Astrocyte (in vitro differentiated cells and primary cell): ENCODE results near the gene TGFBI. TPM values are rescaled to one million over a fixed set of nuclear protein-coding genes. Genes with fewer than 3 reads are reported as not detected.

Source experiments
- DNase-seq: peaks from one replicate; pipeline ENCODE4 v3.0.0-alpha.2; 2010; ENCODE audit warnings: low read depth
- FAIRE-seq: peaks from 2 replicates; lab custom pipeline; 2011; peaks lifted over from hg19 to GRCh38; lab: Jason Lieb, UNC
- H2AFZ ChIP-seq: 2 replicates; pipeline ENCODE4 v1.6.0; 2012; ENCODE audit warnings: low read depth, low read length, inconsistent platforms
- H3K27ac ChIP-seq: 2 replicates; pipeline ENCODE4 v1.5.1; 2011; ENCODE audit warnings: low read depth, low read length, inconsistent platforms
- H3K27me3 ChIP-seq: 2 replicates; pipeline ENCODE4 v1.6.0; 2011; ENCODE audit warnings: low read length, inconsistent platforms; ENCODE audit not compliant: insufficient read depth
- H3K36me3 ChIP-seq: 2 replicates; pipeline ENCODE4 v1.5.1; 2011; ENCODE audit warnings: low read length, inconsistent platforms; ENCODE audit not compliant: insufficient read depth
- H3K4me1 ChIP-seq: 2 replicates; pipeline ENCODE4 v1.5.1; 2011; ENCODE audit warnings: low read length, inconsistent platforms; ENCODE audit not compliant: insufficient read depth
- H3K4me2 ChIP-seq: 2 replicates; pipeline ENCODE4 v1.6.0; 2012; ENCODE audit warnings: low read length, inconsistent platforms
- H3K4me3 ChIP-seq: 2 replicates; pipeline ENCODE4 v1.5.1; 2011; ENCODE audit warnings: low read depth, mild to moderate bottlenecking, low read length, inconsistent platforms; ENCODE audit not compliant: insufficient read depth
- H3K79me2 ChIP-seq: 2 replicates; pipeline ENCODE4 v1.6.0; 2012; ENCODE audit warnings: mild to moderate bottlenecking, low read length, inconsistent platforms; ENCODE audit not compliant: insufficient read depth
- H3K9ac ChIP-seq: 2 replicates; pipeline ENCODE4 v1.6.0; 2012; ENCODE audit warnings: mild to moderate bottlenecking, low read length, inconsistent platforms
- H3K9me3 ChIP-seq: 2 replicates; pipeline ENCODE4 v1.5.1; 2012; ENCODE audit warnings: low read depth, mild to moderate bottlenecking, low read length, inconsistent platforms; ENCODE audit not compliant: insufficient read depth
- H4K20me1 ChIP-seq: 2 replicates; pipeline ENCODE4 v1.6.0; 2012; ENCODE audit warnings: low read length, inconsistent platforms; ENCODE audit not compliant: insufficient read depth
- H3K27ac Mint-ChIP-seq: one replicate; pipeline ENCODE4 v1.8.0; 2021; ENCODE audit warnings: mild to moderate bottlenecking, mixed read lengths; ENCODE audit not compliant: unreplicated experiment
- H3K27me3 Mint-ChIP-seq: one replicate; pipeline ENCODE4 v1.8.0; 2021; ENCODE audit warnings: low read depth, mixed read lengths; ENCODE audit not compliant: unreplicated experiment
- H3K36me3 Mint-ChIP-seq: one replicate; pipeline ENCODE4 v1.8.0; 2021; ENCODE audit warnings: low read depth, mixed read lengths; ENCODE audit not compliant: unreplicated experiment
- H3K4me1 Mint-ChIP-seq: one replicate; pipeline ENCODE4 v1.8.0; 2021; ENCODE audit warnings: low read depth, mixed read lengths; ENCODE audit not compliant: unreplicated experiment
- H3K4me3 Mint-ChIP-seq: one replicate; pipeline ENCODE4 v1.8.0; 2021; ENCODE audit warnings: mild to moderate bottlenecking, moderate library complexity, mixed read lengths; ENCODE audit not compliant: unreplicated experiment
- H3K9me3 Mint-ChIP-seq: one replicate; pipeline ENCODE4 v1.8.0; 2021; ENCODE audit warnings: mild to moderate bottlenecking, mixed read lengths; ENCODE audit not compliant: unreplicated experiment
- CTCF ChIP-seq: IDR thresholded peaks from 2 replicates; pipeline ENCODE4 v1.5.1; 2011; ENCODE audit warnings: low read depth, mild to moderate bottlenecking, inconsistent platforms, low read length, moderate library complexity; ENCODE audit not compliant: insufficient read depth
- EZH2 ChIP-seq: IDR thresholded peaks from 2 replicates; pipeline ENCODE4 v1.6.1; 2012; ENCODE audit warnings: mild to moderate bottlenecking, low read length, inconsistent platforms; ENCODE audit not compliant: insufficient read depth
- total RNA-seq: library from RNA; stranded (reverse); gene quantifications from 2 replicates; pipeline ENCODE4 v1.2.1, GENCODE V29; 2021

TGFBI gene
- total RNA-seq, 1 donor from 2014 or later: 1,145 TPM

- Histone ChIP-seq H3K4me2 (peak overlapping the region; percentile 96), H3K79me2 (peaks cover 93% of the 10 kb centered on the region), H3K27me3 (no peaks in the 10 kb centered on the region), H3K9me3 (no peaks in the 10 kb centered on the region), H3K9ac (peak overlapping the region; percentile 97), H3K4me3 (no peak overlapping the region), H2AFZ (no peak overlapping the region), H3K36me3 (peaks cover 62% of the 10 kb centered on the region), H3K4me1 (peaks cover 84% of the 10 kb centered on the region), H3K27ac (peak overlapping the region; percentile 89), H4K20me1 (peaks cover 65% of the 10 kb centered on the region)
- no peak for FAIRE-seq
- TF ChIP-seq CTCF: no peak
- no peak for TF ChIP-seq EZH2
- Mint-ChIP-seq H3K36me3 (peaks cover 69% of the 10 kb centered on the region), H3K9me3 (peaks cover 14% of the 10 kb centered on the region), H3K4me3 (no peak overlapping the region), H3K27ac (no peak overlapping the region), H3K4me1 (peaks cover 69% of the 10 kb centered on the region), H3K27me3 (no peaks in the 10 kb centered on the region)
- no peak for DNase-seq
These were observed 6.2 kb downstream of the TGFBI start for GRCh38 chr5:136034984-136035383.

- Histone ChIP-seq H3K36me3 (peaks cover 53% of the 10 kb centered on the region), H3K9me3 (no peaks in the 10 kb centered on the region), H4K20me1 (peaks cover 64% of the 10 kb centered on the region), H3K4me3 (no peak overlapping the region), H3K79me2 (peaks cover 93% of the 10 kb centered on the region), H2AFZ (no peak overlapping the region), H3K4me2 (peak overlapping the region; percentile 69), H3K27me3 (no peaks in the 10 kb centered on the region), H3K9ac (peak overlapping the region; percentile 64), H3K27ac (peak overlapping the region; percentile 79), H3K4me1 (peaks cover 84% of the 10 kb centered on the region)
- TF ChIP-seq CTCF: no peak
- no peak for TF ChIP-seq EZH2
- H3K27me3 Mint-ChIP-seq: no peaks in the 10 kb centered on the region
- H3K4me3 Mint-ChIP-seq: peak overlapping the region; percentile 37
- H3K27ac Mint-ChIP-seq: peak overlapping the region; percentile 72
- H3K36me3 Mint-ChIP-seq: peaks cover 69% of the 10 kb centered on the region
- FAIRE-seq (no peak), DNase-seq (no peak)
- H3K4me1 Mint-ChIP-seq: peaks cover 62% of the 10 kb centered on the region
- H3K9me3 Mint-ChIP-seq: peaks cover 14% of the 10 kb centered on the region
These were observed 7.0 kb downstream of the TGFBI start for GRCh38 chr5:136035837-136036236.

- Histone ChIP-seq H3K4me1 (peaks cover 84% of the 10 kb centered on the region), H3K9ac (peak overlapping the region; percentile 64), H3K36me3 (peaks cover 54% of the 10 kb centered on the region), H3K4me2 (peak overlapping the region; percentile 69), H3K79me2 (peaks cover 93% of the 10 kb centered on the region), H3K27me3 (no peaks in the 10 kb centered on the region), H2AFZ (no peak overlapping the region), H4K20me1 (peaks cover 64% of the 10 kb centered on the region), H3K4me3 (no peak overlapping the region), H3K9me3 (no peaks in the 10 kb centered on the region), H3K27ac (peak overlapping the region; percentile 79)
- peaks cover 14% of the 10 kb centered on the region for H3K9me3 Mint-ChIP-seq
- no peak for FAIRE-seq
- no peaks in the 10 kb centered on the region for H3K27me3 Mint-ChIP-seq
- peak overlapping the region; percentile 72 for H3K27ac Mint-ChIP-seq
- DNase-seq: no peak
- no peak for TF ChIP-seq EZH2
- no peak for TF ChIP-seq CTCF
- no peak overlapping the region for H3K4me3 Mint-ChIP-seq
- peaks cover 59% of the 10 kb centered on the region for H3K4me1 Mint-ChIP-seq
- H3K36me3 Mint-ChIP-seq: peaks cover 71% of the 10 kb centered on the region
These were observed 7.6 kb downstream of the TGFBI start for GRCh38 chr5:136036293-136036911.
